Mesothelial cell of epicardium (in vitro differentiated cells): ENCODE results near the gene PDS5A. TPM values are rescaled to one million over a fixed set of nuclear protein-coding genes. Genes with fewer than 3 reads are reported as not detected.
A peak's percentile ranks its signal among the peaks of the same experiment; 100 is the strongest.
"Not testable (repeated sequence)": the region's sequence is repeated elsewhere in the genome, so short reads cannot be mapped to it uniquely, and the experiment has no call there.

Source experiments
- DNase-seq, 2 experiments: peaks; one replicate each; pipeline ENCODE4 v3.0.0; 2021; ENCODE audit warnings: low spot score in 2 of 2; ENCODE audit not compliant: unreplicated experiment in 2 of 2
- H3K27ac Mint-ChIP-seq: 2 replicates; pipeline ENCODE4 v1.8.0; 2021; ENCODE audit warnings: mixed read lengths
- H3K27me3 Mint-ChIP-seq: 2 replicates; pipeline ENCODE4 v1.8.0; 2021; ENCODE audit warnings: low read depth, mixed read lengths
- H3K36me3 Mint-ChIP-seq: 2 replicates; pipeline ENCODE4 v1.8.0; 2021; ENCODE audit warnings: mixed read lengths
- H3K4me1 Mint-ChIP-seq: 2 replicates; pipeline ENCODE4 v1.8.0; 2021; ENCODE audit warnings: mixed read lengths
- H3K4me3 Mint-ChIP-seq: 2 replicates; pipeline ENCODE4 v1.8.0; 2021; ENCODE audit warnings: mild to moderate bottlenecking, moderate library complexity, mixed read lengths
- H3K9me3 Mint-ChIP-seq: 2 replicates; pipeline ENCODE4 v1.8.0; 2021; ENCODE audit warnings: mixed read lengths
- total RNA-seq: library from RNA; stranded (reverse); gene quantifications from 3 replicates; pipeline ENCODE4 v1.2.1, GENCODE V29; 2021
- TF ChIP-seq, protein P1 (sequence below): fragments of 200-600 bp; sonication (generic); IDR thresholded peaks from one replicate; pipeline ENCODE4 v1.5.0; 2021; ENCODE audit warnings: antibody characterized with exemption; ENCODE audit not compliant: unreplicated experiment

The PDS5A gene
- total RNA-seq, 1 donor from 2014 or later: 86.6 TPM

DNA sequence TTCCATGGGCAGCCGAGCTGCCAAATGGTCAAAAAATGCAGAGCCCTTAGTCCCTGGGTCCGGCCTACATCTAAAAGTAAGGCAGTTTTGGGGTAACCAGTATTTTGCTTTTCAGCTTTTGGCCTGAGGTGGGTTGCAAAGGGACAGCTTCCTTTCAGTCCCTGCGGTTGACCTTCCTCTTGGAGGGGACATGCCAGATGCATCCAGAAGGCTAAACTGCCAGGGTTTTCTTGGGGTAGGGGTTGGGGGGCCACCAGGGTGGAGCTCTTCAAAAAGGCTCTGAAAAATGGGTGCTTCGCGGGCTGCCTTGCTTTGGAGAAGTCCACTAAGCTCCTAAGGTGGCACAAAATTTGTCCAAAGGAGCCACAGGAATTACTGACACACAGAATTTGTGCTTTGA lies 159.1 kb downstream of the PDS5A start:
- peaks cover 7% of the 10 kb centered on the region for H3K36me3 Mint-ChIP-seq
- H3K27me3 Mint-ChIP-seq: no peaks in the 10 kb centered on the region
- H3K4me1 Mint-ChIP-seq: peaks cover 10% of the 10 kb centered on the region
- no peaks in the 10 kb centered on the region for H3K9me3 Mint-ChIP-seq
- H3K27ac Mint-ChIP-seq: peak overlapping the region; percentile 30
- TF ChIP-seq, protein P1, sequence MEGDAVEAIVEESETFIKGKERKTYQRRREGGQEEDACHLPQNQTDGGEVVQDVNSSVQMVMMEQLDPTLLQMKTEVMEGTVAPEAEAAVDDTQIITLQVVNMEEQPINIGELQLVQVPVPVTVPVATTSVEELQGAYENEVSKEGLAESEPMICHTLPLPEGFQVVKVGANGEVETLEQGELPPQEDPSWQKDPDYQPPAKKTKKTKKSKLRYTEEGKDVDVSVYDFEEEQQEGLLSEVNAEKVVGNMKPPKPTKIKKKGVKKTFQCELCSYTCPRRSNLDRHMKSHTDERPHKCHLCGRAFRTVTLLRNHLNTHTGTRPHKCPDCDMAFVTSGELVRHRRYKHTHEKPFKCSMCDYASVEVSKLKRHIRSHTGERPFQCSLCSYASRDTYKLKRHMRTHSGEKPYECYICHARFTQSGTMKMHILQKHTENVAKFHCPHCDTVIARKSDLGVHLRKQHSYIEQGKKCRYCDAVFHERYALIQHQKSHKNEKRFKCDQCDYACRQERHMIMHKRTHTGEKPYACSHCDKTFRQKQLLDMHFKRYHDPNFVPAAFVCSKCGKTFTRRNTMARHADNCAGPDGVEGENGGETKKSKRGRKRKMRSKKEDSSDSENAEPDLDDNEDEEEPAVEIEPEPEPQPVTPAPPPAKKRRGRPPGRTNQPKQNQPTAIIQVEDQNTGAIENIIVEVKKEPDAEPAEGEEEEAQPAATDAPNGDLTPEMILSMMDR: no peak
- H3K4me3 Mint-ChIP-seq: no peak overlapping the region
- no peak for DNase-seq

DNA sequence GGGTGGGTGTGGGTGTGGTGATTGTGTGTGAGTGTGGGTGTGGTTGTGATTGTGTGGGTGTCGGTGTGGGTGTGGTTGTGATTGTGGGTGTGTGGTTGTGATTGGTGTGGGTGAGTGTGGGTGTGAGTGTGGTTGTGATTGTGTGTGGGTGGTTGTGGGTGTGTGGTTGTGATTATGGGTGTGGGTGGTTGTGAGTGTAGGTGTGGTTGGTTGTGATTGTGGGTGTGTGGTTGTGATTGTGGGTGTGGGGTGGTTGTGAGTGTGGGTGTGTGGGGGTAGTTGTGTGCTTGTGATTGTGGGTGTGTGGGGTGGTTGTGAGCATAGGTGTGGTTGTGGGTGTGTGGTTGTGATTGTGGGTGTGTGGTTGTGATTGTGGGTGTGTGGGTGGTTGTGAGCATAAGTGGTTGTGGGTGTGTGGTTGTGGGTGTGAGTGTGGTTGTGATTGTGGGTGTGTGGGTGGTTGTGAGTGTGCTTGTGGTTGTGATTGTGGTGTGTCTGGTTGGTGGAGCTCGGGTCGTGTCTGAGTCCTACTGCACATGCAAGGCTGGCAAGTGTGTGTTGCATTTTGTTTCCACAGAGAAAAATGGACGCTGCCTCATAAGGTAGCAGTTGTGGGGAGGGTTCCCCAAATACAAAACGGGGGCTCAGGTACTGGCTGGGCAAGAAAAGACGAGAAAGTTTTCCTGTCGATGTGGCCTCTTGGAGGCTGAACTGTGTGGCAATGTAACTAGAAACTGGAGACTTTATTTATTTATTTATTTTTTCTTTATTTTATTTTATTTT lies 163.1 kb downstream of the PDS5A start:
- Mint-ChIP-seq H3K4me3 (no peak overlapping the region), H3K36me3 (no peaks in the 10 kb centered on the region), H3K9me3 (no peaks in the 10 kb centered on the region), H3K27ac (no peak overlapping the region), H3K27me3 (no peaks in the 10 kb centered on the region), H3K4me1 (peaks cover 8% of the 10 kb centered on the region)
- no peak for DNase-seq
- TF ChIP-seq, protein P1: no peak

DNA sequence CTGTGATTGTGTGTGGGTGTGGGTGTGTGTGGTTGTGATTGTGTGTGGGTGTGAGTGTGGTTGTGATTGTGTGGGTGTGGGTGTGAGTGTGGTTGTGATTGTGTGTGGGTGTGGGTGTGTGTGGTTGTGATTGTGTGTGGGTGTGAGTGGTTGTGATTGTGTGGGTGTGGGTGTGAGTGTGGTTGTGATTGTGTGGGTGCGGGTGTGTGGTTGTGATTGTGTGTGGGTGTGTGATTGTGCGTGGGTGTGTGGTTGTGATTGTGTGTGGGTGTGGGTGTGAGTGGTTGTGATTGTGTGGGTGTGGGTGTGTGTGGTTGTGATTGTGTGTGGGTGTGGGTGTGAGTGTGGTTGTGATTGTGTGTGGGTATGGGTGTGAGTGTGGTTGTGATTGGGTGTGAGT lies 163.9 kb downstream of the PDS5A start:
- not testable (repeated sequence) for DNase-seq, H3K27ac Mint-ChIP-seq, H3K4me3 Mint-ChIP-seq, H3K27me3 Mint-ChIP-seq, H3K4me1 Mint-ChIP-seq, H3K36me3 Mint-ChIP-seq, H3K9me3 Mint-ChIP-seq

DNA sequence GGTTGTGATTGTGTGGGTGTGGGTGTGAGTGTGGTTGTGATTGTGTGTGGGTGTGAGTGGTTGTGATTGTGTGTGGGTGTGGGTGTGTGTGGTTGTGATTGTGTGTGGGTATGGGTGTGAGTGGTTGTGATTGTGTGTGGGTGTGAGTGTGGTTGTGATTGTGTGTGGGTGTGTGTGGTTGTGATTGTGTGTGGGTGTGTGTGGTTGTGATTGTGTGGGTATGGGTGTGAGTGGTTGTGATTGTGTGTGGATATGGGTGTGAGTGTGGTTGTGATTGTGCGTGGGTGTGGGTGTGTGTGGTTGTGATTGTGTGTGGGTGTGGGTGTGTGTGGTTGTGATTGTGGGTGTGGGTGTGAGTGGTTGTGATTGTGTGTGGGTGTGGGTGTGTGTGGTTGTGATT lies 164.7 kb downstream of the PDS5A start:
- not testable (repeated sequence) for DNase-seq, H3K4me3 Mint-ChIP-seq, H3K4me1 Mint-ChIP-seq, H3K27ac Mint-ChIP-seq, H3K27me3 Mint-ChIP-seq, H3K9me3 Mint-ChIP-seq, H3K36me3 Mint-ChIP-seq

DNA sequence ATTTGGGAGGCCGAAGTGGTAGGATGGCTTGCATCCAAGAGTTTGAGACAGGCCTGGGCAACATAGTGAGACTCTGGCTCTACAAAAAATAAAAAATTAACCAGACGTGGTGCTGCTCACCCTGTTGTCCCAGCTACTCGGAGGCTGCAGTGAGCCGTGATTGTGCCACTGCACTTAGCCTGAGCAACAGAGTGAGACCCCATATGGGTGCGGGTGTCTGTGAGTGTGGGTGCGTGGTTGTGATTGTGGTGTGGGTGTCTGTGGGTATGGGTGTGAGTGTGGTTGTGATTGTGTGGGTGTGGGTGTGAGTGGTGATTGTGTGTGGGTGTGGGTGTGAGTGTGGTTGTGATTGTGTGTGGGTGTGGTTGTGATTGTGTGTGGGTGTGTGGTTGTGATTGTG lies 165.2 kb downstream of the PDS5A start:
- DNase-seq: no peak
- TF ChIP-seq, protein P1: no peak
- Mint-ChIP-seq H3K9me3 (no peaks in the 10 kb centered on the region), H3K27ac (peak overlapping the region; percentile 13), H3K27me3 (no peaks in the 10 kb centered on the region), H3K4me1 (peaks cover 8% of the 10 kb centered on the region), H3K36me3 (no peaks in the 10 kb centered on the region), H3K4me3 (no peak overlapping the region)

DNA sequence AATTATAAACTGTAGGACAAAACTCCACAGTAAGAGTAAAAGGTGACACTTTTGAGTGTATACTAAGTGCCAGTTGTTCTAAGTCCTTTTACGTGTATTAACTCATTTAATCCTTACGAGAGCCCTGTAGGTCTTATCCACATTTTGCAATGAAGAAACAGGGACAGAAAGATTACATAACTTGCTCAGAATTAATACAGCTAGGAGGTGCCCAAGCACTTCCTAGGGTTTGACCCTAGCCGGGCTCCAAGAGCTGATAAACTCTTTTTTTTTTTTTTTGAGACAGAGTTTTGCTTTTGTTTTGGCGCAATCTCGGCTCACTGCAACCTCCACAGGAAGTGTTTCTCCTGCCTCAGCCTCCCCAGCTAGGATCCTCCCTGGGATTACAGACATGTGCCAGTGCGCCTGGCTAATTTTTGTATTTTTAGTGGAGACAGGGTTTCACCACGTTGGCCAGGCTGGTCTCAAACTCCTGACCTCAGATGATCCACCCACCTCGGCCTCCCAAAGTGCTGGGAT lies 169.4 kb downstream of the PDS5A start:
- Mint-ChIP-seq H3K36me3 (no peaks in the 10 kb centered on the region), H3K4me1 (no peaks in the 10 kb centered on the region), H3K9me3 (no peaks in the 10 kb centered on the region), H3K4me3 (no peak overlapping the region), H3K27me3 (no peaks in the 10 kb centered on the region), H3K27ac (no peak overlapping the region)
- no peak for DNase-seq
- TF ChIP-seq, protein P1: no peak
